Fibroblast of skin of left quadriceps (primary cell): Measurements from ENCODE around the gene ISM1.
"Not testable (repeated sequence)": the region's sequence is repeated elsewhere in the genome, so short reads cannot be mapped to it uniquely, and the experiment has no call there.

Source experiments
- DNase-seq, 2 experiments: peaks; one replicate each; pipeline ENCODE4 v3.0.0-alpha.2; 2013; ENCODE audit warnings: low read depth in 2 of 2

Gene ISM1

DNA sequence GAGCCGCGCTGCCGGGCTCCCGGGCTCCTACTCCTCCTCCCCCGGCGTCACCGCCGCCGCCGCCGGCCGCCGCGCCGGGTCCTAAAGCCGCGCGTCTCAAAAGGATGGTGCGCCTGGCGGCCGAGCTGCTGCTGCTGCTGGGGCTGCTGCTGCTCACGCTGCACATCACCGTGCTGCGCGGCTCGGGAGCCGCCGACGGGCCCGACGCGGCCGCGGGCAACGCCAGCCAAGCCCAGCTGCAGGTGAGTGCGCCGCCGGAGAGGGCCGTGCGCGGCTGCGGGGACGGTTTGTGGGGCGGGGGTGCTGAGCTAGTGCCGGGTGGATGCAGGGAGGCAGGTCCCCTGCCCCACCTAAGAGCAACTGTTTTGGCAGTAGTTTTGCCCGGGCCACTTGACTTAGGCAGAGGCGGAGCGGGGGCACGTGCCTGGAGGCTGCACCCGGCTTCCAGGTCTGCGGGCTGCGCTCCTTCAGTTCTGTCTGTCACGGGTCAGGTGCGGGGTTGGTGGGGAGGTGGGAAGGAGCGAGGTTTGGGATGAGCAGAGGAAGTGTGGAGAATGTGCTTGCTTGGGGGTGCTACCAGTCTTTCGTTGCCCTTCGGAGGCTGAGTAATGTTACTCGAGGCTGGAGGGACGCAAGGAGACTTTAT, 722 bp downstream of the ISM1 start:
- peak; percentile 11 to 22 for DNase-seq

DNA sequence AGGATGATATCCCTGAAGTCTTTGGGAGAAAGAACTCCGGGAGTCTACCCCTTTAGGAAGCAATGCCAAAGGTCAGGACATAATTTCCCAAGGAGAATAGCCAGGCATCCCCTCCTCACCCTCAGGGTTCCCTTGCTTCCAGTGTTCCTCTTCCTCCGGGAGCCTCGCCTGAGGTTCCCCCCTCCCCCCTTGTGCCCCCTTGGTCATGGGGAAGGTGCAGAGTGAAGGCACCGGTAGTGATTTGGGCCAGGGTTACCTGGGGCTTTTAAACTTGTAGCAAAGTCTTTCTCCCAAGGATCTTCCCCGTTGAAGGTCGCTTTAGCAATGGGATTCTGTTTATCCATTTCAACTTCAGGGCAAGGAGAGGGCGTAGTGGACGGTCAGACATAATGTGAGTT, 1.2 kb downstream of the ISM1 start:
- no peak for DNase-seq

DNA sequence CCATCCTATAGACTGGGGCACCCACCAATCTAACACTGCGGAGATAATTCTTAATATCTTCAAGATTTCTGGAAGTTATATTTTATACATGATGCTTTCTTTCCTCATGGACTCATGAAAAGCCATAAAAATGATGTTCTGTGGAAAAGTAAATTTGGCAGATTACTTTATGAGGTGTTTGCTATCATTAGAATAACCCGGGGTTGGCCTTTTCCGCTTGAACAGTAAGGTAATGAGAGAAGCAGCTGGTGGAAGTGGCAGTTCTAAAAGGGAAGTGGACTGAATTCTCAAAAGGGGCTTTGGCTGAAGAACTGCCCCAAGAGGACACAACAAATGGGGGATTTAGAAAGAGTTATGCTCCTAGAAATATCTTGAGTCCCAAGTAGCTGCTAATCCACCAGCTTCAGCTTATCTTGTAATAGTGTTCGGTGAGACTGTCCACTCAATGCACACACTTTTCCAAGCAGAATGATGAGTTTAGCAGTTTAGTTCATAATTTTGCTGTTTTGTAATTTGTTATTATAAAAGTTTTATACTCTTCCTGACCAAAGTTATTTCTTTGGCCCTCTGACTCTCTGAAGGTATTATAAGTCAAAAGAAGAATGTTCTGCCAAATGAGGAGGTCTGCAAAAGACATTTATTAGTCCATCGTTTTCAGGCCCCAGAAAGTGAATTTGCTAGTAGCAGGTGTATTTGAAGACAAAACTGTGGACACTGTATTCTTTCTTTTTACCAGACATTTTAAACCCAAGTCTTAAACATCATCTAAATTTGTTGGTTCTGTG, 2.9 kb downstream of the ISM1 start:
- no peak for DNase-seq

DNA sequence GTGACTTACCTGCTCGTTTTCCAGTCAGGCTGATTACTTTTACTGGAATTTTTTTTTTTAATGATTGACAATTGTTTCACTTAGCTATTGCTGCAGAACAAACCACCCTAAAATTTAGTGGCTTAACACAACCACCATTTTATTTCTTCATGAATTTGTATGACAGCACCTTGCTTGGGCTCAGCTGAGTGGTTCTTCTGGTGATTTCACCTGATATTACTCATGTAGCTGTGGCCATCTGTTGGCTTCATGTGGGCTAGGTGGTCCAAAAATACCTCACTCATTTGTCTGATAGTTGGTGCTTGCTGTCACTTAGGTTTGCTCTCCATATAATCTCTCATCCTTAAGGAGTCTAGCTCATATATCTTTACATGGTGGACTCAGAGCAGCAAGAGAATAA, 5.3 kb downstream of the ISM1 start:
- no peak for DNase-seq

DNA sequence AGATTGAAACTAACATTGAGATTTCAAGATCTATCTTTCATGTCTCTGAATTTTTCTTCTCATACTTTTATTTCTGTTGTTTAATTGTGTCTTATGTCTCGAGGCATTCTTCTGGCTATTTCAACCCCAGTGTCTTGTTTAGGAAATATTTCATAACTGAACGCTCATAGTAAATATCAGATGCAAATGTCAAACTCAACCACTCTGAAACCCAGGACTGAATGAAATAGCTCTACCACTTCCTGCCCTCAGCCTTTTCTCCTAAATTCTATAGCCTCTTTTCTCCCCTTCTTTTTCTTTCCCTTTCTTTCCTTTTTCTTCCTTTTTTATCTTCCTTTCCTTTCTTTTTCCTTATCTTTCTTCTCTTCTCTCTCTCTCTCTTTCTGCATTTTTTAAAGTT, 7.7 kb downstream of the ISM1 start:
- no peak for DNase-seq

DNA sequence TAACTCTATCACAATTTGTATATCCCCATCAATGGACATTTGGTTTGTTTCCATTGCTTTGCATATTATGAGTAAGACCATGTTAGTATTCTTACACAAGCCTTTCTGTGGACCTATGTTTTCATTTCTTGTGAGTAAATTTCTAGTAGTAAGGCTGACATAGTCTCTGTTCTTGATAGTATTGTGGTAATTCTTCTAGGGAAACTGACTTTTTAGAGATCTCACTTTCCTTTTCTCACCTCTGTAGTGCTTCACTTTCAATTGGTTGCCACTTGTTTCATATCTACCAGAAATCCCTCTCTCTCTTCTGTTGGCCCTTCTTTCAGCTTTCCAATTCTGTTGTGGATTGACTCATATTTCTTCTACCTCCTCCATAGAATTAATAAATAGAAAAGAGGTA, 8.5 kb downstream of the ISM1 start:
- DNase-seq, result no peak

DNA sequence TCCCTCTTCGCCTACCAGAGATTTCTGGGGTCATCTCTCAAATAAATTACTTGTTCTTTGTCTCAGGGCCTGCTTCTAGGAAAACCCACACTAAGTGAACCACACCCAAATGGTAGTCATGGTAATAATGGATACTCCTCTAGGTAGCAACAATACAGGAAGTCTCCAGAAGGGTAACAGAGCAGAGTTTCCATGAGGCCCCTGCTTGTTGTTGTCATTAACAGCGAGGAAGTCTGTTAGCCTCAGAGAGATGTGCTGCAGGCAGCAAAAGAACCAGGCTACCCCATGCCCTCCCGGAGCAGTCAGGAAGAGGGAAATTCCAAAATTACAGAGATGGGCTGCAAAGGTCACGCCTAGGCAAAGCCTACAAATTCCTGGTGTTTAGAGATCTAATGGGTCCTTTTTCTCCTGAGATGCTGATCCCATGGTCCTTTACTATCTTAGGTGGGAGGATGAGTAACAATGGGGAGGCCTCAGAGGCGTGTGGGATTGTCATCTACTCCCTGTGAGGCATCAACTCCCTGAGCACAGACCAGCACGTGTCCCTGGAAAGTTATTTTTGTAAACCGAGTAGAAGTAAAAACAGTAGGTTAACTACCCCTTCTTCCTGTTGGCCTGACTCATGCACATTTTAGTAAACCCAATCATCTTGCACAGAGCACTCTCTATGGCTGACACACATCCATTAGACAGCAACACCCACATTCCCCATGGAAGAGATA, 10.1 kb downstream of the ISM1 start:
- peak; percentile 3 to 11 for DNase-seq

DNA sequence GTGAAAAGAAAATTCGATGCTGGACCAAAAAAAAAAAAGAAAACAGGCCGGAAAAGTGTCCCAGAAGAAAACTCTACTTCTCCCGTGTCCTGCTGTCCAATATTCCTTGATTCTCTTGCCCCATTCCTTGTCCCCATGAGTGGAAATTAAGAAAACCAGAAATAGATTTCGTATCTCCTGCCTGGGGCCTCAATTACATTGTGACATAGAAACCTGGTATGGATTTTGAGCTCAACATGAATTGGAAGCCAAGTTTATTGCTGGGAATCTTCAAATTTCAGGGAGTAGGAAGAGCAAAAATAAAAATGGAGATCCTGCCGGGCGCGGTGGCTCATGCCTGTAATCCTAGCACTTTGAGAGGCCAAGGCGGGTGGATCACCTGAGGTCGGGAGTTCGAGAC, 11.9 kb downstream of the ISM1 start:
- no peak for DNase-seq

DNA sequence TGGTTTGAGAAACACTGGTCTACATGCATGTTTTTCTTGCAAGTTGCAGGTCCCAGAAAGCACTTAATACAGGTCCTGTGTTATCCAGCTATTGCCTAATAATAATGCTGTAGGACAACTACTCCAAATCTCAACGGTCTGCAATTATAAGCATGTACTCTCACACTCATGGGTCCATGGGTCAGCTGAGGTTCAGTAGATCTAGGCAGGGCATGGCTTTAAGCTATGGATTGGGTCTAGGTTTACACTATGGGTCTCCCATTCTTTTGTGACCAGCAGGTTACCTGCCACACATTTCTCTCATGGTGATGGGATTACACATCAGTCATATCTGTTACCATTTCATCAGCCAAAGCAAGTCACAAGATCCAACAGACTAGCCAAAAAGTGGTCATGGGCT, 13.9 kb downstream of the ISM1 start:
- DNase-seq, result no peak

DNA sequence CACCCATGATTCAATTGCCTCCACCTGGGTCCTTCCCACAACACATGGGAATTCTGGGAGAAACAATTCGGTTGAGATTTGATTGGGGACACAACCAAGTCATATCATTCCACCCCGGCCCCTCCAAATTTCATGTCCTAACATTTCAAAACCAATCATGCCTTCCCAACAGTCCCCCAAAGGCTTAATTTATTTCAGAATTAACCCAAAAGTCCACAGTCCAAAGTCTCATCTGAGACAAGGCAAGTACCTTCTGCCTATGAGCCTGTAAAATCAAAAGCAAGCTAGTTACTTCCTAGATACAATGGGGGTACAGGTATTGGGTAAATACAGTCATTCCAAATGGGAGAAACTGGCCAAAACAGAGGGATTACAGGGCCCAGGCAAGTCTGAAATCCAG, 15.3 kb downstream of the ISM1 start:
- not testable (repeated sequence) for DNase-seq

DNA sequence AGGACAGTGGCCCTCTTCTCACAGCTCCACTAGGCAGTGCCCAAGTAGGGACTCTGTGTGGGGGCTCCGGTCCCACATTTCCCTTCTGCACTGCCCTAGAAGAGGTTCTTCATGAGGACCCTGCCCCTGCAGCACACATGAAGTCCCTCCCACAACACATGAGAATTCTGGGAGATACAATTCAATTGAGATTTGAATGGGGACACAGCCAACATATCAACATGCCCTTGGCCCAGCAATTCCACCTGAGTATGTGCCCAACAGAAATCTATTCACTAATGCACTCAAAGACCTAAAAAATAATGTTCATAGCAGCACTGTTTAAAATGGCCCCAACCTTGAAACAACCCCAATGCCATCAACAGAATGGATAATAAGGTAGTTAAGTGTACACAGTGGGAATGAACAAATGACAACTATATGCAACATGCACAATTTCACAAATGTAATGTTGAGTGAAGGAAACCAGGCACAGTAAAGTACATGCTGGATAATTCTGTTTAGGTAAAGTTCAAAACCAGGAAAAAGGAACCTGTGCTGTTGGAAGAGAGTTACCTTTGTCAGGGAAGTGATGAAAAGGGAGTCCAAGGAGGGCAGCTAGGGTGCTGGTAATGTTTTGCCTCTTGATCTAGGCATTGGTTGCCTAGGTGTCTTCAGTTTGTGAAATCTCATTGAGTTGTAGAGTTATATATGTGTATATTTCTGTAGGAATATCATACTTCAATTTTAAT, 16.1 kb downstream of the ISM1 start:
- DNase-seq, result no peak

DNA sequence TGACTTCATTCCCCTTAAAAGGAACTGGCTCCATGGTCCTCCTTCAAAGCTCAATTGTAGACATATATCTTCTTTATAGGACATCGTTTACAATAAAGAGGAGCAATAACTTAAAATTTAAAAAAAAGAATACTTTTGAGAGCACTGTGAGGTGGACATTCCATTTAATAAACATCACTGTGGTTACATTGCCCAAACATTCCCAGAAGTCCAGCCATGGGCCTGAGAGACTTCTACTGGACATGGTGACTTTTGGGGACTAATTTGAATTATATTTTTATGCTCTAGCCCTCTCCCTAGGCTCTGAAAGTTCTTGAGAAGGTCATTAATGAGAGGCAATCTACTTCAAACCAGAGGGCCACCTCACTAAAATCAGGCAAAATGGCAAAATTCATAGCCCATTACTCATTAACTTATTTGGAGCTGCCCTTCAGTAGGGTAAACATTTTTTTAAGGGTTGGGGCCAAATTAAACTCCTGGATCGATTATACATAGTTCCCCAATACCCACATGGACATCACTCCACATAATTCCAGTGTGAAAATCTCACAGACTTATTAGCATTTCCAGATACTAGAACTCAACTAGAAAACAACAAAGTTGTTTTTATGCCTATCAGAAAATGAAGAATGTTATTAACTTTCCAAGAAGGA, 17.1 kb downstream of the ISM1 start:
- no peak for DNase-seq

DNA sequence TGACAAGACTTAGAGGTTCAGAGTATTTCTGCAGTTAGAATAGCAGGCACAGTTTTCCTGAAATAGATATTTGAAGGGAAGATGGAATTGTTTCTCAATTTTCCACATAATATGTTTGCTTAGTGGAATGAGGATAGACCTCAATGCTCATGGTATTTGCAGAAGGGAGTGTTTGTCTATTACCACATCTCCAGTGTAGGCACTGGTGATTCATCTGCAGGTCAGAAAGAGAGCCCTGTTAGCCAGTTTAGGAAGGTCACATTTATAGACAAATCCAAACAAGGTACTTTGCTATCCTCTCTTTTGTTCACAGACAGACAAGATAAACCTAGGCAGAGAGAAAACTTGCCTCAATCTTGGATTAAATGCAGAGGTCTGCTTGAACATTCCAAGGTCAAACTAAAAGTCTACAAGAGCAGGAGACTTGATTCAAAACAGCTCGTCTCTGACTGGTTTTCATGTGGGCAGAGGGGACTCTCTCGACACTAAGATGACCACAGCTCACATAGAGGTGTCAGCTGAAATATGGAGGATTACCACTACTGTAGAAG, 22.8 kb downstream of the ISM1 start:
- no peak for DNase-seq

DNA sequence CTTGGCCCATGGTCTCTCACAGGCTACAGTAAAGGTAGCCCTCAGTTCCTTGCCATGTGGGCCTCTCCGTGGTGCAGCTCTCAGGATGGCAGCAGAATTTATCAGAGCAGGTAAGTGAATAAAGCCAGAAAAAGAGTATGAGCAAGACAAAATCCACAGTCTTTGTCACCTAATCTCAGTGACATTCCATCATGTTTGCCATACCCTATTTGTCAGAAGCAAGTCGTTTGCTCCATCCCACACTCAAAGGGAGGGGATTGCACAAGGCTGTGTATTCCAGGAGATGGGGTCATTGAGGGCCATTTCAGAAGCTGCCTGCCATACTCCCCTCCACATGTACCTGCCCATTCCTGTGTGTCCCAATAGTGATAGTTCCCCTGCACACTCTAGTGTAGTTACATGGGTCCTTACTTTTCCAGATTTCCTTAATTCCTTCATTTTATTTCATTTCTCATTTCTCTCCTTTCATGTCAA, 24.2 kb downstream of the ISM1 start:
- no peak for DNase-seq

DNA sequence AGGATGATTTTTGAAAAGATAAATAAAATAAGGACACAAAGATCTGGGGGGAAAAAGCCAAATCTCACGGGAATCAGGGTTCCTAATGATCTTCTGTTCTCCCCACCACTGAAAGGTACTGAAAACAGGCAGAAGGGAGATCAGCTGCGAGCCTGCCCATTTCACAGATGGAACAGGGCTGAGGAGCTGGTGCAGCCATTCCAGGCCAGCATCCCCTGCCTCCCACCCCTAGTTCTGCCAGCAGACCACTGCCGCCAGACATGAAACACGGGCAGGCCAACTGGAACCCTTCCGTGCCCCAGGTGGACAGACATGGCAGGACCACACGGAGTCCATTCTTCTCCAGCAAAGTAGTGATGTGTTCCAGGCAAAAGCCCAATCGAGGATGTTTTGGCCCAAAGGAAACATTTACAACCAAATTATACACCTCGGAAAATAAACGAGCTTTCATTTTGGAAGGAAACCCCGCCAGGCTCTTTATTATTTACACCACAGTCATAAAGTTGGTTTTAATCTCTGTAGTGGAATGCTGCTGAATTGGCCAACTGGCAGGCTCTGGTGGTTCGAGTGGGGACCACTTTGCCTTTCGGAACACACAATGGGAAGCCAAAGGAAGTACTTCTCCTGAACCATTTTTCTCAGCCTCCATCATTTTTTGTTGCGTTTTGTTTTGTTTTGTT, 28.2 kb downstream of the ISM1 start:
- DNase-seq, result no peak

DNA sequence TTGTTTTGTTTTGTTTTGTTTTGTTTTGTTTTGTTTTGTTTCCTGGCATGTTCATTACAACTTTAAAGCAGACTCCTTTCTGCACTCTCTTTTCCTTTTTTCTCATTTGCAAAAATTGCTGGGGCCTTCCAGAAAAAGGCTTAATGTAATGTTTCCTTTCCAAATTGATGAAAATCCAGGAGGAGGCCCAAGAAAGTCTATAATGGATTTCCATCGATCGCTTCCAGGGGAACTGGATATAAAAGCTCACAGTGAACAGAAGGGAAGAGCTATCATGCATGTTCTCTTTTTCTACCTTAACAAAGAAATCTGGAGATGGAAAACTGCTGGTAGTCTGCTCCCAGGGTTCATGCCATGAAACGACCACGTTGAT, 28.7 kb downstream of the ISM1 start:
- no peak for DNase-seq

DNA sequence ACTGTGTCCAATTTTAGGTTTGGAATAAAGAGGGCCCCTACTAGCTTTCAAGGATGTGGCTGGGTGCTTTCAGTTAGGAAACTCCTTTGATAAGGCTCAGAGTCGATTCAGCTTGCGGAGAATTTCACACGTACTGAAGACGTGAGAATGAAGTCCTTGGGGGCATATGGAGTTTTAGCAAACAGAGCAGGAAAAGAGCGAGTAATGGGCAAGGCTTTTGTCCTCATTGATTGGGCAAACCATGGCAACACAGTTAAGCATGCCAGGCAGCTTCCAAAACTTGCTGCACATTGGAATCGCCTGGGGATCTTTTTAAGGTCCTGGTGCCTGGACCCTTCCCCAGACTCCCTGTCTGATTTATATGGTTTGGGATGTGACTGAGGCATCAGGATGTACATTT, 29.2 kb downstream of the ISM1 start:
- no peak for DNase-seq

DNA sequence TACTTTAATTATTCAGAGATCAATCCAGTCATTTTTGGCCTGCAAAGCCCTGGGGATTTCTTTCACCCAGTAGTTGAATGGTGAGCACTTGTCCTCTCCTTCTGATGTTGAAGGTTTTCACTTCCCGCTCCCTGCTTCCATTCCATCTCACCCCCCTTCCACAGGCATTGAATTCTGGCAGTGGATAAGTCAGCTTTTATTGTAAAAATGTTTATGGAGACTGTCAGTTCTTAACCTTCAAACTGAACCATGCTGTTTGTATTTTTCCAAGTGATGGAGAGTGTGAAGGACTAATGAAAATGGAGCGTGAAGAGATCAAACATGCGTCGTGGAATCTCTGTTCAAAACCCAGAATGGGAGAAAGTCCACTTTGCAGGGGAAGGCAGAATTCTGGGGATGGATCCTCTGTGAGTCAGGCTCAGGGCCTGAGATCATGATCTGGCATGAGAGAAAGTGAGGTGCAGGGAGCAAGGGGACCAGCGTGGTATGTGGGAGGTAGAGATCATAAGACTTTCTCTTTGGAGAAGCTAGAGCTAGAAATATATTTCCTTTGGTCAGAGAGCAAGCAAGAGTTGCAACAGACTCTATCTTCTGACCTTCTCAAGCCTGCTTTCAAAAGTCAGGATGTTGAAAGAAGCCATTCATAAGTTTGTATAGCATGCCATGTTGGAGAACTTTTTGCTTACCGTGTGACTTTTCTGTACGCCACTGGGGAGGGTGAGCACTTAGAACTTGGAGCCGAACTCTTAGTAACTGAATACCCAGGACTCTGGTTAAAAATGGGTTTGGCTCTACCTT, 30.2 kb downstream of the ISM1 start:
- no peak for DNase-seq

DNA sequence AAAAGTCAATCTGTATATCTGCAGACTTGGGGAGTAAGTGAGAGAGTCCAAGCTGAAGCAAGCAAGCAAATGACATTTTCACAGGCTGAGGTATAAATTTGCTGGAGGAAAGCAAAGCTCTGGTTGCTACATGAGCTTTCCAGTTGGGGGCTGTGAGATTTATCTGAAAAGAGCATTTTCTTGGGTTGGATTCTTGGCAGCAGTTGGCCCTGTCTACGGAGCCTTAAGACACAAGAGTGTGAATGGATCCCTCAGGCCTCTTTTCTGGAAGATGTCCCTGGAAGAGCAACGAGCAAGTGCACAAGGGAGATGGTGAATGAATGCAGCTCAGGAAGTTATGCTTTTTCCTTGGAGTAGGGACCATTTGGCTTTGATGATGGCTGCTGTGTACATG, 30.8 kb downstream of the ISM1 start:
- DNase-seq, result no peak

DNA sequence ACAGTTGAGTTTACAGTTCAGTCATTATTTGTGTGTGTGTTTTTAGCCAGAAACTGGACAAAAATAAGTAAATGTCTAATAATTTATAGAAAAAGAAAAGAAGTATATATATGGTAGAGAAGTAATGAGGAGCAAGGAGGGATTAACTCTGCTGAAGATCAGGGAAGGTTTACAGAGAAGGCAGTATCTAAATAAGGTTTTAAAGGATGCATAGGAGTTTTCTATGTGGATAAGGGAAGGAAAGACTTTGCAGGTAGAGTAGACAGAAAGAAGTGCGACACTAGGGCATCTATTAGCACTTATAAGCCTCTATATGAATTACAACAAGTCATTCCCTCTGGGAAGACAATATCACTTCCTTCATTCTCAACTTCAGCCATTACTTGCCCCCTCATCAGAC, 34.3 kb downstream of the ISM1 start:
- no peak for DNase-seq
